Ishikawa (cell line): ENCODE results near the gene RANBP17.

Experiments used
- CEBPB ChIP-seq: IDR thresholded peaks from 2 replicates; pipeline ENCODE4 v1.6.1; 2012
- CREB1 ChIP-seq: IDR thresholded peaks from 2 replicates; pipeline ENCODE4 v1.6.1; 2012; ENCODE audit warnings: low read depth
- EGR1 ChIP-seq: IDR thresholded peaks from 2 replicates; pipeline ENCODE4 v1.6.1; 2012
- EP300 ChIP-seq: IDR thresholded peaks from 2 replicates; pipeline ENCODE4 v1.6.1; 2012; ENCODE audit warnings: borderline replicate concordance
- FOXM1 ChIP-seq: IDR thresholded peaks from 2 replicates; pipeline ENCODE4 v1.6.1; 2012; ENCODE audit warnings: low read depth, borderline replicate concordance
- NFIC ChIP-seq: IDR thresholded peaks from 2 replicates; pipeline ENCODE4 v1.6.1; 2012
- RAD21 ChIP-seq: IDR thresholded peaks from 2 replicates; pipeline ENCODE4 v1.6.1; 2012; ENCODE audit warnings: low read depth
- TAF1 ChIP-seq: IDR thresholded peaks from 2 replicates; pipeline ENCODE4 v1.6.1; 2012; ENCODE audit warnings: low read depth, mild to moderate bottlenecking
- TCF12 ChIP-seq: IDR thresholded peaks from 2 replicates; pipeline ENCODE4 v1.6.1; 2012; ENCODE audit warnings: low read depth
- TEAD4 ChIP-seq: IDR thresholded peaks from 2 replicates; pipeline ENCODE4 v1.6.1; 2012
- YY1 ChIP-seq: IDR thresholded peaks from 2 replicates; pipeline ENCODE4 v1.6.1; 2012; ENCODE audit warnings: low read depth
- ZBTB7A ChIP-seq: IDR thresholded peaks from 2 replicates; pipeline ENCODE4 v1.6.1; 2012; ENCODE audit warnings: low read depth
- TF ChIP-seq, protein P1 (sequence below): IDR thresholded peaks from 2 replicates; pipeline ENCODE4 v1.6.1; 2012; ENCODE audit warnings: low read depth, mild to moderate bottlenecking
- TF ChIP-seq, protein P2 (sequence below): IDR thresholded peaks from 2 replicates; pipeline ENCODE4 v1.6.1; 2012
- TF ChIP-seq, protein P3 (sequence below): IDR thresholded peaks from 2 replicates; pipeline ENCODE4 v1.6.1; 2012

The RANBP17 gene

DNA sequence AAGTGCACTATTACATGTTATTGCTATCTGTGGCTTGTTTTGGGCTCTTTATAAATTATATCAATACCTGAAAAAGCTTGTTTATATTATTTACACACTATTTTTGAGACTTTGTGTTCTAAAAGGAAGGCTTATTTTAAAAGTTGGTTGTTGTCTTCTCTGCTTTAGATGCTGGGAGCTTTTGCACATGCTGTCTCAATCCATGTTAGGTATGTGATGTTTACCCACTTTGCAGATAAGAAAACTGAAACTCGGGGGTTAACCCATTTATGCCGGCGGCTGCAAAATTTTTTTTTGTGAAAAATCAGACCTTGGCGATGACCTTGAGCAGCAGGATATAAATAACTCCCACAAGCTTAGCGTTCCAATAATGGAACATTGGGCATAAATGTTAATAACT is 212.9 kb downstream of the RANBP17 start:
- TF ChIP-seq, protein P1, sequence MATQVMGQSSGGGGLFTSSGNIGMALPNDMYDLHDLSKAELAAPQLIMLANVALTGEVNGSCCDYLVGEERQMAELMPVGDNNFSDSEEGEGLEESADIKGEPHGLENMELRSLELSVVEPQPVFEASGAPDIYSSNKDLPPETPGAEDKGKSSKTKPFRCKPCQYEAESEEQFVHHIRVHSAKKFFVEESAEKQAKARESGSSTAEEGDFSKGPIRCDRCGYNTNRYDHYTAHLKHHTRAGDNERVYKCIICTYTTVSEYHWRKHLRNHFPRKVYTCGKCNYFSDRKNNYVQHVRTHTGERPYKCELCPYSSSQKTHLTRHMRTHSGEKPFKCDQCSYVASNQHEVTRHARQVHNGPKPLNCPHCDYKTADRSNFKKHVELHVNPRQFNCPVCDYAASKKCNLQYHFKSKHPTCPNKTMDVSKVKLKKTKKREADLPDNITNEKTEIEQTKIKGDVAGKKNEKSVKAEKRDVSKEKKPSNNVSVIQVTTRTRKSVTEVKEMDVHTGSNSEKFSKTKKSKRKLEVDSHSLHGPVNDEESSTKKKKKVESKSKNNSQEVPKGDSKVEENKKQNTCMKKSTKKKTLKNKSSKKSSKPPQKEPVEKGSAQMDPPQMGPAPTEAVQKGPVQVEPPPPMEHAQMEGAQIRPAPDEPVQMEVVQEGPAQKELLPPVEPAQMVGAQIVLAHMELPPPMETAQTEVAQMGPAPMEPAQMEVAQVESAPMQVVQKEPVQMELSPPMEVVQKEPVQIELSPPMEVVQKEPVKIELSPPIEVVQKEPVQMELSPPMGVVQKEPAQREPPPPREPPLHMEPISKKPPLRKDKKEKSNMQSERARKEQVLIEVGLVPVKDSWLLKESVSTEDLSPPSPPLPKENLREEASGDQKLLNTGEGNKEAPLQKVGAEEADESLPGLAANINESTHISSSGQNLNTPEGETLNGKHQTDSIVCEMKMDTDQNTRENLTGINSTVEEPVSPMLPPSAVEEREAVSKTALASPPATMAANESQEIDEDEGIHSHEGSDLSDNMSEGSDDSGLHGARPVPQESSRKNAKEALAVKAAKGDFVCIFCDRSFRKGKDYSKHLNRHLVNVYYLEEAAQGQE: no peak
- TF ChIP-seq TCF12: no peak
- TF ChIP-seq, protein P2, sequence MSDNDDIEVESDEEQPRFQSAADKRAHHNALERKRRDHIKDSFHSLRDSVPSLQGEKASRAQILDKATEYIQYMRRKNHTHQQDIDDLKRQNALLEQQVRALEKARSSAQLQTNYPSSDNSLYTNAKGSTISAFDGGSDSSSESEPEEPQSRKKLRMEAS: no peak

DNA sequence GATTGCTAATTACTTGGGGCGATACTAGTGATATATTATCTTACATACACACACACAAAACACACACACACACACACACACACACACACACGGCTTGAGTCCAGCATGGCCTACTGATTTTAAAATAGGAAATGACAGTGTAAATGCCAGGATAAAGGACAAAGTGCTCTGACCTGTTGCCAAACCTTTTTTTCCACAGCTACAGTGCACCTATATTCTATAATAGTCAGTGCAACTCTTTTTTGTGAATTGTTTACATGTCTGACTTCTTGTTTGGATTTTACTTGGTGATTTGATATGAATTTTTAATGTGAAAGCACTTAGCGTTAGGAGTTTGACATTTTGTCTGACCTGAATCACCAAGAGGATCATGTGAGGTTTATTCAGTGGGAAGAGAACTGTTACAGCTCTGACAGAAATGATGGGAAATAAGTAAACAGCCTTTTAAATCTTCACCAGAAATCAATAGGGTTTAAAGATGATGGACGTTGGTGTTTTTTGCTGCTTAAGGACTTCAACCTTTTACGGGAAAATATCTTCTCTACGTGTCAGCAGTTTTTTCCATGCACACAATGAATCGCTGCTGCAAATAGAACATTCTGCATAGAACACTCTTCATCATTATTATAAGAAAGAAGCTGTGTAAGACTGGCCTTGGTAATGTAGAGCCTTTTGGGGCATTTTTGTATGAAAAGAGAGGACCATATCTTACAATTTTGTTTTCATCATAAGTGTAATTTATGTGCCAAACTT is 218.5 kb downstream of the RANBP17 start:
- TF ChIP-seq TAF1 (no peak), CREB1 (no peak), TEAD4 (no peak), ZBTB7A (no peak), CEBPB (no peak), EP300 (no peak), YY1 (no peak), RAD21 (no peak), EGR1 (no peak)

DNA sequence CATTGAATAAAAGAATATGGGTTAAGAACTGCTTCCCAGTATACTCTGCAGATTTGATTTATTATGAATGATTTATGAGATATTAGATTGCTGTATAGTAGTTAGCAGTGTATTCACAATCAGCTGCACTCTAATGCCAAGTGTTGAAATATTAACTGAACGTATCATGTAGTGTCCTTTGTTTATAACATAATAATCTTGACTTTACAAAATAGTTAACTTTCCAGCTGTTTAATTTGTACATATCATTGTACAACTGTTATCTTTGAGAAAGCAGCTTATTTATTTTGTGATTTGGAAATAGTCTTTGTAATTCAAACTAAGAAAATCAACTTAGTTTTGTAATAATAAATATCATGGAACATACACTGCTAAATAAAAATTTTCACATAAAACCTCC is 219.5 kb downstream of the RANBP17 start:
- TF ChIP-seq TEAD4 (no peak), ZBTB7A (no peak), FOXM1 (no peak), EP300 (no peak), RAD21 (no peak), YY1 (no peak), CREB1 (no peak), TCF12 (no peak), CEBPB (no peak), NFIC (no peak), TAF1 (no peak), EGR1 (no peak)
- TF ChIP-seq, protein P1: no peak
- TF ChIP-seq, protein P2: no peak
- TF ChIP-seq, protein P3, sequence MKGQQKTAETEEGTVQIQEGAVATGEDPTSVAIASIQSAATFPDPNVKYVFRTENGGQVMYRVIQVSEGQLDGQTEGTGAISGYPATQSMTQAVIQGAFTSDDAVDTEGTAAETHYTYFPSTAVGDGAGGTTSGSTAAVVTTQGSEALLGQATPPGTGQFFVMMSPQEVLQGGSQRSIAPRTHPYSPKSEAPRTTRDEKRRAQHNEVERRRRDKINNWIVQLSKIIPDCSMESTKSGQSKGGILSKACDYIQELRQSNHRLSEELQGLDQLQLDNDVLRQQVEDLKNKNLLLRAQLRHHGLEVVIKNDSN: no peak

DNA sequence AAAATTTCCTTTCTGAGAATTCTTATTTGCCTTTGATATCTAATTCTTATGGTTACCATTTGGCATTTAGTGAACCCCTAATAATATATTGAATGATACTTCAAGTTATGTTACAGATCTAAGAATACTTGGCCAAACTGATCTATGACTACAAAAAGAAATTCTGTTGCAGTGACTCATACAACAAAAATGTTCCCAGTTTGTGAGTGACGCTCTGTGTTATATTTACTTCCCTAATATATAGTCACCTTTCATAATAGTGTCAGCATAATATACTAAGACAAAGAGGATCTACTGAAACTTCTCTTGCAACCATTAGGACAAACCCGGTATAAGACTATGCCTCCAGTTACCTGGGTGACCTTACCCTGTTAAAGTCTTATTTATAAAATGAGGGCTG is 230.4 kb downstream of the RANBP17 start:
- TF ChIP-seq EP300: no peak

DNA sequence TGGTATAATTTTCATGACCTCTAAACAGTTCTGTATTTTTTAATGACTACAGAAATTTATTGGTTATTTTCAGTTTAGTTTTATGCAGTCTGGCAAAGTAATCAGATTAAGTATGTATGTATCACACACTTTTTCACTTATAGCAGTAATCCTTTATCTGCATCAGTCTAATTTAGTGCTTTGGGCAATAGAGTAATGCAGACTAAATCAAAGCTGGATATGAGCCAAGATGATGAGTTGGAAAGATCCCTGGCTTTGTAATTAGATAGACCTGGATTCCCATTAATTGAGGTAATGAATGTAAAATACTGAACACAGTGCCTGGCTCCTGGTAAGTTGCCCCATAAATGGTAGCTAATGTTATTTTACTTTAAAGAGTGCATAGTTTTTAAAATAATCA is 231.8 kb downstream of the RANBP17 start:
- no peak for TF ChIP-seq FOXM1

DNA sequence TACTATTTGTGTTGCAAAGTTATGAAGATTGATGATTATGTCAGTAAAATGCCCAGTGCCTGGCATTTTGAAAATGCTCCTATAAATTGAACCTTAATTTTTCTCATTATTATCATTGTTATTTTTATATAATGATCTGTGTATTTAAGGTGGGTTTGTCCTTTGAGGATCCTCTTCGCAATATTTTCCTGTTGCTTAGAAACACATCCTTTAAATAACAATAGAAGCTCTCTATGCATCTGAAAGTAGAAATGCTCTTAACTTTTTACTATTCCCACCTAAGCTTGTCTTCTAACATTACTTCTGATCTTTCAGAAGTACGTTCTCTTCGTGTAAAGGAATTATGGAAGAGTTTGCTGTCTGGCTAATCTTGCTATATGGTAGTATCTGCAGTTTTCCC is 232.5 kb downstream of the RANBP17 start:
- TF ChIP-seq CREB1: no peak
- no peak for TF ChIP-seq RAD21
- TF ChIP-seq FOXM1: no peak
- TF ChIP-seq, protein P3: no peak
- TF ChIP-seq, protein P2: no peak
- no peak for TF ChIP-seq NFIC
- no peak for TF ChIP-seq TAF1
- no peak for TF ChIP-seq YY1
- no peak for TF ChIP-seq ZBTB7A
- no peak for TF ChIP-seq TEAD4
- no peak for TF ChIP-seq TCF12
- TF ChIP-seq, protein P1: no peak
- TF ChIP-seq EP300: no peak
- TF ChIP-seq CEBPB: no peak
- no peak for TF ChIP-seq EGR1
